ENCODE measurements around the gene HMGN4.

DNA sequence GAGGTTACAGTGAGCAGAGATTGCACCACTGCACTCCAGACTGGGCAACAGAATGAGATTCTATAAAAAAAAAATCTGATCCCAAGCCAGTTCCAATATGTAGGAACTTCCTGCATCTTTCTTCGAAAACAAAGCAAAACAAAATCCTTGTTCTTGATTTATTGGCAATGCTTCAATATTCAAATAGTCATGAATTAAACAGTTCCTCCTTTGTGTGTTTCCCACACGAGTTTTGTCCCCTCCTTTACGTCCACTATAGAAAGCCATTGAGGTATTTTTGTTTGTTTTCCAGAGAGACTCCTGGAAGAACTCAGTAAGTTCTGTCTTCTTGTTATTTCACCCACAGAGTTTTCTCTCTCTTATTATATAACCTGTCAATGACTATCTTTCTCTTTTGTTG is 30.5 kb upstream of the HMGN4 start:
- TF ChIP-seq EZH2 (optimal IDR thresholded peaks at IDR 0.05; ENCODE audit: low read depth, low read length) (no peak), EZH2phosphoT487 (IDR thresholded peaks at IDR 0.05; ENCODE audit: low read length) (no peak)
- TF ChIP-seq, protein P1, sequence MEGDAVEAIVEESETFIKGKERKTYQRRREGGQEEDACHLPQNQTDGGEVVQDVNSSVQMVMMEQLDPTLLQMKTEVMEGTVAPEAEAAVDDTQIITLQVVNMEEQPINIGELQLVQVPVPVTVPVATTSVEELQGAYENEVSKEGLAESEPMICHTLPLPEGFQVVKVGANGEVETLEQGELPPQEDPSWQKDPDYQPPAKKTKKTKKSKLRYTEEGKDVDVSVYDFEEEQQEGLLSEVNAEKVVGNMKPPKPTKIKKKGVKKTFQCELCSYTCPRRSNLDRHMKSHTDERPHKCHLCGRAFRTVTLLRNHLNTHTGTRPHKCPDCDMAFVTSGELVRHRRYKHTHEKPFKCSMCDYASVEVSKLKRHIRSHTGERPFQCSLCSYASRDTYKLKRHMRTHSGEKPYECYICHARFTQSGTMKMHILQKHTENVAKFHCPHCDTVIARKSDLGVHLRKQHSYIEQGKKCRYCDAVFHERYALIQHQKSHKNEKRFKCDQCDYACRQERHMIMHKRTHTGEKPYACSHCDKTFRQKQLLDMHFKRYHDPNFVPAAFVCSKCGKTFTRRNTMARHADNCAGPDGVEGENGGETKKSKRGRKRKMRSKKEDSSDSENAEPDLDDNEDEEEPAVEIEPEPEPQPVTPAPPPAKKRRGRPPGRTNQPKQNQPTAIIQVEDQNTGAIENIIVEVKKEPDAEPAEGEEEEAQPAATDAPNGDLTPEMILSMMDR (IDR thresholded peaks at IDR 0.05; ENCODE audit: low read length), result no peak
